ENCODE data around the gene SMYD3. TPM values are rescaled to one million over a fixed set of nuclear protein-coding genes. Genes with fewer than 3 reads are reported as not detected.

Gene SMYD3
- polyA plus RNA-seq, 1 experiment = 39.9 TPM

GRCh38 chr1:245903851-245904250 is 603.2 kb downstream of the SMYD3 start:
- H3K9me3 ChIP-seq (ENCODE audit: control insufficient read depth, insufficient read depth, low read length) = no peaks in the 10 kb centered on the region
- H3K4me3 ChIP-seq (ENCODE audit: low read depth, low read length) = no peak overlapping the region
- POLR2A ChIA-PET = no interaction called here
- DNase-seq (ENCODE audit: low read depth, low spot score) = no peak
- TF ChIP-seq CTCF (IDR thresholded peaks at IDR 0.05; ENCODE audit: low read depth, low read length) = no peak
- H3K27ac ChIP-seq (ENCODE audit: low read depth, low read length) = no peak overlapping the region
- no peaks in the 10 kb centered on the region for H3K27me3 ChIP-seq (ENCODE audit: control insufficient read depth, insufficient read depth, low read length)
- CTCF ChIA-PET = no interaction called here

GRCh38 chr1:245901565-245901964 is 605.5 kb downstream of the SMYD3 start:
- CTCF ChIA-PET = no interaction called here
- no peak for DNase-seq (ENCODE audit: low read depth, low spot score)
- Histone ChIP-seq H3K4me3 (ENCODE audit: low read depth, low read length) (no peak overlapping the region), H3K27ac (ENCODE audit: low read depth, low read length) (no peak overlapping the region), H3K27me3 (ENCODE audit: control insufficient read depth, insufficient read depth, low read length) (no peaks in the 10 kb centered on the region), H3K9me3 (ENCODE audit: control insufficient read depth, insufficient read depth, low read length) (no peaks in the 10 kb centered on the region)
- POLR2A ChIA-PET = no interaction called here
- TF ChIP-seq CTCF (IDR thresholded peaks at IDR 0.05; ENCODE audit: low read depth, low read length) = no peak

- Histone ChIP-seq H3K9me3 (ENCODE audit: control insufficient read depth, insufficient read depth, low read length) (no peaks in the 10 kb centered on the region), H3K27me3 (ENCODE audit: control insufficient read depth, insufficient read depth, low read length) (no peaks in the 10 kb centered on the region), H3K4me3 (ENCODE audit: low read depth, low read length) (no peak overlapping the region), H3K27ac (ENCODE audit: low read depth, low read length) (no peak overlapping the region)
- no peak for DNase-seq (ENCODE audit: low read depth, low spot score)
- POLR2A ChIA-PET = interaction anchor here (0.7 kb wide), 1 partner anchor 20 kb away, joined by 3 read pairs; no protein-coding TSS in a partner anchor
- CTCF ChIA-PET = interaction anchor here (1.7 kb wide), 1 partner anchor 12 kb away, joined by 6 read pairs; no protein-coding TSS in a partner anchor
- TF ChIP-seq CTCF (IDR thresholded peaks at IDR 0.05; ENCODE audit: low read depth, low read length) = no peak
Observed at GRCh38 chr1:245901037-245901436, 606.0 kb downstream of the SMYD3 start.

- Histone ChIP-seq H3K27ac (ENCODE audit: low read depth, low read length) (no peak overlapping the region), H3K4me3 (ENCODE audit: low read depth, low read length) (no peak overlapping the region), H3K27me3 (ENCODE audit: control insufficient read depth, insufficient read depth, low read length) (no peaks in the 10 kb centered on the region), H3K9me3 (ENCODE audit: control insufficient read depth, insufficient read depth, low read length) (0 out of 2 replicates have a peak, but pooled peaks cover 2% of the 10 kb centered on the region)
- POLR2A ChIA-PET = no interaction called here
- no peak for TF ChIP-seq CTCF (IDR thresholded peaks at IDR 0.05; ENCODE audit: low read depth, low read length)
- CTCF ChIA-PET = interaction anchor here (0.9 kb wide), 1 partner anchor 746 kb away, joined by 3 read pairs; no protein-coding TSS in a partner anchor
- no peak for DNase-seq (ENCODE audit: low read depth, low spot score)
Observed at GRCh38 chr1:245898581-245898980, 608.5 kb downstream of the SMYD3 start.

DNA sequence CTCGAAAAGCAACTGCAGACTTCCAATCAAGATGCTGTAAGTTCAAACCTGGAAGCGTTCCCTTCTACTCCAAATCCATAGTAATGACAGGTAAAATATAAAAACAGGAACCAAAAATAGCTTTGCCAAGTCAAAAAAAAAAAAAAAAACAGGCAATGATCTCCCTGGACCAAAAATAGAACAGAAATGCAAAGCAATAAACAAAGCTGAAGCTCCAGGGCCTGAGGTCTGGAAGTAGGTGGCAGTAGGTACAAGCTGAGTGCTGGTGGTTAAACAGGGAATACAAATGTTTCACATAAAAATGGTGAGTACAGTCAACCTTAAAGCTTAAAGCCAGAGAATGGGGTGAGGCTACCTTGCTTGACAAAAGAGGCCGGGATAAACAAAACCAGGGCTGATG is 610.8 kb downstream of the SMYD3 start:
- POLR2A ChIA-PET = no interaction called here
- no peak overlapping the region for H3K4me3 ChIP-seq (ENCODE audit: low read depth, low read length)
- CTCF ChIA-PET = interaction anchor here (0.5 to 0.9 kb wide), 2 partner anchors 16 to 459 kb away, joined by 3 read pairs; no protein-coding TSS in a partner anchor
- no peak overlapping the region for H3K27ac ChIP-seq (ENCODE audit: low read depth, low read length)
- DNase-seq (ENCODE audit: low read depth, low spot score) = no peak
- no peak for TF ChIP-seq CTCF (IDR thresholded peaks at IDR 0.05; ENCODE audit: low read depth, low read length)
- H3K9me3 ChIP-seq (ENCODE audit: control insufficient read depth, insufficient read depth, low read length) = 0 out of 2 replicates have a peak, but pooled peaks cover 2% of the 10 kb centered on the region
- H3K27me3 ChIP-seq (ENCODE audit: control insufficient read depth, insufficient read depth, low read length) = no peaks in the 10 kb centered on the region
